Fibroblast of pulmonary artery (primary cell): ENCODE measurements around the gene LEMD2.

Source experiments
- DNase-seq: peaks from one replicate; pipeline ENCODE4 v3.0.0-alpha.2; 2010; ENCODE audit warnings: low read depth
- H3K4me3 ChIP-seq: replicated peaks from 2 replicates; pipeline ENCODE4 v1.5.1; 2011; ENCODE audit warnings: low read depth, mild to moderate bottlenecking, control low read depth, low read length, moderate library complexity
- TF ChIP-seq, protein P1 (sequence below): IDR thresholded peaks from 2 replicates; pipeline ENCODE4 v1.5.1; 2011; ENCODE audit warnings: mild to moderate bottlenecking, control low read depth, low read length, inconsistent platforms; ENCODE audit errors: missing control alignments

The LEMD2 gene

GRCh38 chr6:33787346-33787953, 1.5 kb downstream of the LEMD2 start:
- DNase-seq, result peak; percentile 35
- peak overlapping the region; percentile 66 for H3K4me3 ChIP-seq
- TF ChIP-seq, protein P1, sequence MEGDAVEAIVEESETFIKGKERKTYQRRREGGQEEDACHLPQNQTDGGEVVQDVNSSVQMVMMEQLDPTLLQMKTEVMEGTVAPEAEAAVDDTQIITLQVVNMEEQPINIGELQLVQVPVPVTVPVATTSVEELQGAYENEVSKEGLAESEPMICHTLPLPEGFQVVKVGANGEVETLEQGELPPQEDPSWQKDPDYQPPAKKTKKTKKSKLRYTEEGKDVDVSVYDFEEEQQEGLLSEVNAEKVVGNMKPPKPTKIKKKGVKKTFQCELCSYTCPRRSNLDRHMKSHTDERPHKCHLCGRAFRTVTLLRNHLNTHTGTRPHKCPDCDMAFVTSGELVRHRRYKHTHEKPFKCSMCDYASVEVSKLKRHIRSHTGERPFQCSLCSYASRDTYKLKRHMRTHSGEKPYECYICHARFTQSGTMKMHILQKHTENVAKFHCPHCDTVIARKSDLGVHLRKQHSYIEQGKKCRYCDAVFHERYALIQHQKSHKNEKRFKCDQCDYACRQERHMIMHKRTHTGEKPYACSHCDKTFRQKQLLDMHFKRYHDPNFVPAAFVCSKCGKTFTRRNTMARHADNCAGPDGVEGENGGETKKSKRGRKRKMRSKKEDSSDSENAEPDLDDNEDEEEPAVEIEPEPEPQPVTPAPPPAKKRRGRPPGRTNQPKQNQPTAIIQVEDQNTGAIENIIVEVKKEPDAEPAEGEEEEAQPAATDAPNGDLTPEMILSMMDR, result no peak

DNA sequence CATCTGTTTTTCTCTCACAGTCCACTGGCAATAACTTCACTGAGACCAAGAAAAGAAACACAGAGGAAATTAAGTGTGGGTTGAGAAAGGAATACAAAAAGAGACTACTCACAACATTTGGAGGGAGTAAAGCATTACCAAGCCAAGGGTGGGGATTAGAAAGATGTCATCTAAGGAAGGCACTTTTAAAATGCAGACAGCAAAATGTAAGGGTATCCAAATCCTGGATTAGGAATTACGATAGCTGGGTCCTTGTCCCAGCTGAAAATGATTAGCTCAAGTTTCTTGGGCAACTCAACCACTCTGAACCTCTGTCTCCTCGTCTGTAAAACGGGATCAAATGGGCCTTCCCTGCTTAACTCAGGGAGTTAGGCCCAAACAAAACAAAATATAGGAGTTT, 2.2 kb downstream of the LEMD2 start:
- TF ChIP-seq, protein P1, result no peak
- DNase-seq, result no peak
- H3K4me3 ChIP-seq, result peak overlapping the region; percentile 66

- H3K4me3 ChIP-seq, result no peak overlapping the region
- DNase-seq, result peak; percentile 30
- TF ChIP-seq, protein P1, result no peak
Measured at GRCh38 chr6:33785778-33786177, 3.2 kb downstream of the LEMD2 start.

- no peak for DNase-seq
- TF ChIP-seq, protein P1, result no peak
- H3K4me3 ChIP-seq, result no peak overlapping the region
Measured at GRCh38 chr6:33784787-33785186, 4.1 kb downstream of the LEMD2 start.

DNA sequence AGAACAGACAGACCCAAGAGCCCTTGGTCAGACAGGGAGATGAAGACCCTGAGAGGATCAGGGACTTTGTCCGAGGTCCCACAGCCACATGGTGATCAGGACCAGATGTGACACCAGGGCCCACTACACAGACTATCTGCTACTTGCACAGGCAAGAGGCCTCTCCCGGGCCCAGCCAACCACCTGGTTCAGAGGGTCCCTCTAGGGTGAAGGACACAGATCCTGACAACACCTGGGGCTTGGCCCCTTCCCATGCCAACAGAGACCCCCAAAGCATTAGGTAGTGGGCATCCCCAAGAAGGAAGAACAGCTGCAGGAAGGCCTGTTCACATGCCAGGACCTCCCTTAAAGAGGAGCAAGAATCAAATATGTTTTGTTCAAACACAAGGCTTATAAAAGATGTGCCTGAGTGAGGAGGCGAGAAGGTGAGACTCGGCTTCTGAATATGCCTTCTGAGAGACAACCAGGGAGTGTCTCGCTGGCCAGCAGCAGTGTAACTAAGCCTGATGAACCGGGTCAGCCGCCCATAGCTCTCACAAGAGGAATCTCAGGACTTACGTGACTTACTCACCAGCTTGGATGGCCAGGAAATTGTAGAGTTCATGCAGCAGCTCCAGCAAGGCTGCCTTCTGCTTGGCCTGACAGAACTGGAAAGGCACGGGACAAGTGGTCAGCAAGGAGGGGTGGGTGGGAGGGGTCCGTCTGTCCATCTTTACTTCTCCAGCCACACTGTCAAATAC, 5.0 kb downstream of the LEMD2 start:
- H3K4me3 ChIP-seq, result no peak overlapping the region
- DNase-seq, result no peak
- TF ChIP-seq, protein P1, result no peak

DNA sequence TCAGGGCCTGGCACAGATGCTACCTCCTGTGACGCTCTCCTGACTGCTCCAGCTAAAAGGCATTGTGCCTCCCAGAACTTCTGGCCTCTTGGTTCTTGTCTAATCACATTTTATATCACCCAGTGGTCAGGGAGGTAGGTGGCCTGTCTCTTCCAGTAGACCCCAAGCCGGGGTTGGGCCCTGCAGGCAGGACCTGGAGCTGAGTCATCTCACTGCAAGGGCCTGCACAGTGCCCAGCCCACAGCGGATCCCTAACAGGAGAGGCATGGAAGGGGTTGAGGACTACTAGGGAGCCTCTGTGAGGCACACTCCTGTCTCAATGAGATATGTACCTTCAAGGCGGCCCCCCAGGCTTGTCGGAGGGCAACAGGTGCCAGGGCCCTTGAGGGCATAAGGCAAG, 6.4 kb downstream of the LEMD2 start:
- no peak for DNase-seq
- TF ChIP-seq, protein P1, result no peak

More for the DNA sequence above, 6.4 kb downstream of the LEMD2 start:
- H3K4me3 ChIP-seq, result no peak overlapping the region
